Hepatocyte (in vitro differentiated cells): Measurements from ENCODE around the gene FBXO11. TPM values are rescaled to one million over a fixed set of nuclear protein-coding genes. Genes with fewer than 3 reads are reported as not detected.
"Not testable (repeated sequence)": the region's sequence is repeated elsewhere in the genome, so short reads cannot be mapped to it uniquely, and the experiment has no call there.

Experiments used
- DNase-seq: peaks from one replicate; pipeline ENCODE4 v3.0.0-alpha.2; 2016; ENCODE audit warnings: low spot score
- H2AFZ ChIP-seq: fragments of 200-600 bp; sonication (generic); 2 replicates; pipeline ENCODE4 v1.6.0; 2016; ENCODE audit warnings: antibody characterized with exemption, mild to moderate bottlenecking
- H3K27ac ChIP-seq: fragments of 200-600 bp; sonication (generic); 2 replicates; pipeline ENCODE4 v1.5.1; 2016; ENCODE audit warnings: mild to moderate bottlenecking
- H3K27me3 ChIP-seq: fragments of 200-600 bp; sonication (generic); 2 replicates; pipeline ENCODE4 v1.6.1; 2016
- H3K36me3 ChIP-seq: fragments of 200-600 bp; sonication (generic); replicated peaks from 2 replicates; pipeline ENCODE4 v1.5.1; 2016; ENCODE audit warnings: low read depth; ENCODE audit not compliant: insufficient read depth
- H3K4me1 ChIP-seq: fragments of 200-600 bp; sonication (generic); 2 replicates; pipeline ENCODE4 v1.5.1; 2016; ENCODE audit warnings: mild to moderate bottlenecking, moderate library complexity; ENCODE audit not compliant: insufficient read depth
- H3K4me2 ChIP-seq: fragments of 200-600 bp; sonication (generic); 2 replicates; pipeline ENCODE4 v1.6.0; 2016
- H3K4me3 ChIP-seq: fragments of 200-600 bp; sonication (generic); 2 replicates; pipeline ENCODE4 v1.5.1; 2016; ENCODE audit warnings: mild to moderate bottlenecking
- H3K79me2 ChIP-seq: fragments of 200-600 bp; sonication (generic); 2 replicates; pipeline ENCODE4 v1.6.0; 2017; ENCODE audit warnings: mild to moderate bottlenecking
- H3K9me2 ChIP-seq: fragments of 200-600 bp; sonication (generic); replicated peaks from 2 replicates; pipeline ENCODE4 v1.6.0; 2017; ENCODE audit warnings: mild to moderate bottlenecking; ENCODE audit not compliant: insufficient read depth
- H3K9me3 ChIP-seq: fragments of 200-600 bp; sonication (generic); 2 replicates; pipeline ENCODE4 v1.5.1; 2016; ENCODE audit warnings: low read depth, mild to moderate bottlenecking
- H4K20me1 ChIP-seq: fragments of 200-600 bp; sonication (generic); 2 replicates; pipeline ENCODE4 v1.6.0; 2016; ENCODE audit warnings: mild to moderate bottlenecking; ENCODE audit not compliant: insufficient read depth, poor library complexity, severe bottlenecking
- CTCF ChIP-seq: fragments of 200-600 bp; sonication (generic); IDR thresholded peaks from 2 replicates; pipeline ENCODE4 v1.5.1; 2016; ENCODE audit warnings: antibody characterized with exemption, mild to moderate bottlenecking; ENCODE audit not compliant: poor library complexity
- EZH2 ChIP-seq: fragments of 200-600 bp; sonication (generic); IDR thresholded peaks from 2 replicates; pipeline ENCODE4 v1.6.1; 2016; ENCODE audit warnings: antibody characterized with exemption, mild to moderate bottlenecking, borderline replicate concordance
- EZH2phosphoT487 ChIP-seq: fragments of 200-600 bp; sonication (generic); IDR thresholded peaks from one replicate; pipeline ENCODE4 v1.6.1; 2018; ENCODE audit warnings: antibody characterized with exemption, mild to moderate bottlenecking, low read depth, moderate library complexity; ENCODE audit not compliant: unreplicated experiment, severe bottlenecking
- WGBS: methylation state at CpG from one replicate; pipeline ENCODE4 v1.1.6; 2016; ENCODE audit warnings: low lambda C conversion rate; ENCODE audit errors: missing lambda C conversion rate; 5-methylcytosine and 5-hydroxymethylcytosine counted together
- polyA plus RNA-seq: library from polyadenylated mRNA; unstranded; fragments of >200 nt; fragmentation: Nextera tagmentation; extraction: Ambion mirVana; gene quantifications from 2 replicates; pipeline ENCODE4 v1.2.1, GENCODE V29; 2016
- total RNA-seq: library from RNA; depleted of rRNA; stranded (reverse); fragments of >200 nt; gene quantifications from 2 replicates; pipeline ENCODE4 v1.2.3, GENCODE V29; 2014

FBXO11 gene
- total and polyA plus RNA-seq, 2 experiments from 2014 or later: 22.4 to 63.9 TPM

GRCh38 chr2:47905386-47906156, 727 bp downstream of the FBXO11 start:
- Histone ChIP-seq H3K9me2 (no peaks in the 10 kb centered on the region), H4K20me1 (peaks cover 37% of the 10 kb centered on the region), H3K4me1 (peaks cover 10% of the 10 kb centered on the region), H3K4me2 (peak overlapping the region; percentile 88), H3K4me3 (peak overlapping the region; percentile 88), H3K27me3 (no peaks in the 10 kb centered on the region), H3K79me2 (peaks cover 49% of the 10 kb centered on the region), H3K9me3 (no peaks in the 10 kb centered on the region), H3K36me3 (no peaks in the 10 kb centered on the region), H3K27ac (peak overlapping the region; percentile 99), H2AFZ (peak overlapping the region; percentile 78)
- TF ChIP-seq EZH2phosphoT487 (no peak), EZH2 (no peak), CTCF (no peak)
- DNase-seq: peak; percentile 84
- WGBS: 0% methylated on average over 1 of the region's 105 CpGs

- DNase-seq: no peak
- peaks cover 17% of the 10 kb centered on the region for H3K4me1 ChIP-seq
- peak overlapping the region; percentile 88 for H3K4me3 ChIP-seq
- peak overlapping the region; percentile 88 for H3K4me2 ChIP-seq
- no peak for TF ChIP-seq CTCF
- TF ChIP-seq EZH2: no peak
- TF ChIP-seq EZH2phosphoT487: no peak
- peaks cover 52% of the 10 kb centered on the region for H4K20me1 ChIP-seq
- H3K27me3 ChIP-seq: no peaks in the 10 kb centered on the region
- H3K36me3 ChIP-seq: no peaks in the 10 kb centered on the region
- no peak overlapping the region for H2AFZ ChIP-seq
- peak overlapping the region; percentile 99 for H3K27ac ChIP-seq
- H3K79me2 ChIP-seq: peaks cover 65% of the 10 kb centered on the region
- WGBS: 2% methylated on average over 10 of the region's 10 CpGs
- H3K9me3 ChIP-seq: no peaks in the 10 kb centered on the region
- H3K9me2 ChIP-seq: no peaks in the 10 kb centered on the region
These were observed 2.4 kb downstream of the FBXO11 start for GRCh38 chr2:47903781-47904490.

GRCh38 chr2:47901892-47902291, 4.4 kb downstream of the FBXO11 start:
- Histone ChIP-seq H4K20me1 (peaks cover 71% of the 10 kb centered on the region), H3K4me1 (peaks cover 14% of the 10 kb centered on the region), H3K79me2 (peaks cover 85% of the 10 kb centered on the region), H3K4me2 (peak overlapping the region; percentile 88)
- H3K9me2 ChIP-seq, H3K9me3 ChIP-seq, H3K27ac ChIP-seq, H3K27me3 ChIP-seq, DNase-seq, H3K4me3 ChIP-seq, H3K36me3 ChIP-seq, H2AFZ ChIP-seq: not testable (repeated sequence)
- 96% methylated on average over 13 of the region's 13 CpGs for WGBS

- H3K4me3 ChIP-seq: no peak overlapping the region
- H3K79me2 ChIP-seq: peaks cover 96% of the 10 kb centered on the region
- peaks cover 81% of the 10 kb centered on the region for H4K20me1 ChIP-seq
- H3K4me2 ChIP-seq: no peak overlapping the region
- H2AFZ ChIP-seq: no peak overlapping the region
- TF ChIP-seq EZH2phosphoT487 (no peak), CTCF (no peak), EZH2 (no peak)
- H3K9me2 ChIP-seq: no peaks in the 10 kb centered on the region
- no peaks in the 10 kb centered on the region for H3K36me3 ChIP-seq
- WGBS: 94% methylated on average over 10 of the region's 10 CpGs
- no peaks in the 10 kb centered on the region for H3K9me3 ChIP-seq
- H3K27me3 ChIP-seq: no peaks in the 10 kb centered on the region
- H3K4me1 ChIP-seq: peaks cover 14% of the 10 kb centered on the region
- H3K27ac ChIP-seq: no peak overlapping the region
- no peak for DNase-seq
These were observed 5.4 kb downstream of the FBXO11 start for GRCh38 chr2:47900857-47901256.
